Daoy (cell line): Measurements from ENCODE around the gene IQGAP2. TPM values are rescaled to one million over a fixed set of nuclear protein-coding genes. Genes with fewer than 3 reads are reported as not detected.

Source experiments
- DNase-seq: peaks from one replicate; pipeline ENCODE4 v3.0.0-alpha.2; 2015; ENCODE audit warnings: low read depth
- total RNA-seq: library from RNA; depleted of rRNA; stranded (reverse); fragments of >200 nt; shearing (Covaris generic); gene quantifications from 2 replicates; pipeline ENCODE4 v1.2.3, GENCODE V29; 2014

IQGAP2 gene
- total RNA-seq, 1 experiment from 2014 or later: 6.9 TPM

DNA sequence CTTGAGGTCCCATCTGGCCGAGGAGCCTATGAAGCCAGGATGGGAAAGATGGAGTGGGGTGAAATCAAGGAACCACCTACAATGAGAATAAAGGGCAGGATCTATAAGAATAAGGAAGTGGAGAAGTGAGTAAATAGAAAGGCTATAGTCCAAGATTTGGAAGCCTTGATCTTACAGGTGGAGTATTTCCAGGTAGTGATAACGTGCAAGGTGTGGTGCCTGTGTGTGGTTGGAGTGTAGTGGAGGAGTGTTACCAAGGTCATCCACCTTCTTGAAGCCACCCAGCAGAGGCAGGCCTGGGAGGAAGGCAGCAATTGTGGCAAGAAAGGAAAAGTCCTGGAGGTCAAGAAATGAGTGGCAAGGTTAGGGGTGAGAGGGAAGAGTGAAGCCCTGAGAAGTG, 72.9 kb downstream of the IQGAP2 start:
- DNase-seq: no peak

DNA sequence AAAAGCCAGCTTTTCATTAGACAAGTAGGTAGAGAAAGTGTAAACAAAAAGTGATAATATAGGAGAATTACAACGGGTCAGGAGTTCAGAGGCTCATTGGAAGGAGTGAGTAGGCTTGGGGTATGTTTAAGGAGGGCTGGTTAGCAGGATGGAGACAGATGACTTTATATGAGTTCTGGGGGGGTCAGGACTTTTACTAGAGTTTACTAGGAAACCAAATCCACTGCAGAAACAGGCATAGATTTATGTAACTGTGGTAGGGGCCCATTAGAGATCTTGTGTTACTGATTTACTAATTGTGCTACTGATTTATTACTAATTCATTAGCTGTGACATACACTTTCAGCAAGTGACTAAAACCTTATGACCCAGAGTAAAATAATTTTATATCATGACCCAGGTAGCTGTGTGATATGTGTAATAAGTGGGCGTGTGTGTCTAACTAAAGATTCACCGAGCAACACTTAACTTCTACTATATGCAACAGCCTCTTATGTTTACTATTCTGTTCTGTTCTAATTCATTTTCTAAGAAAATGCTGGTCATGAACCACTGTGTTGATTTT, 73.5 kb downstream of the IQGAP2 start:
- no peak for DNase-seq

DNA sequence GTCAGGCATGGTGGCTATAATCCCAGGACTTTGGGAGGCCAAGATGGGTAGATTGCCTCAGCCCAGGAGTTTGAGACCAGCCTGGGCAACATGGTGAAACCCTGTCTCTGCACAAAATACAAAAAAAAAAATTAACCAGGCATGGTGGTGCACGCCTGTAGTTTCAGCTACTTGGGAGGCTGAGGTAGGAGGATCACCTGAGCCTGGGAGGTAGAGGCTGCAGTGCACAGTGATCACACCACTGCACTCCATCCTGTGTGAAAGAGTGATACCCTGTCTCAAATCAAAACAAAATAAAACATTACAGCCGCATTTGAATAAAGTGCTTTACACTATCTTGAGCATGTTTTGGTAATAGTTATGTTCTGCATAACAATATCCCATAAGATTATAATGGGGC, 74.0 kb downstream of the IQGAP2 start:
- DNase-seq: no peak

DNA sequence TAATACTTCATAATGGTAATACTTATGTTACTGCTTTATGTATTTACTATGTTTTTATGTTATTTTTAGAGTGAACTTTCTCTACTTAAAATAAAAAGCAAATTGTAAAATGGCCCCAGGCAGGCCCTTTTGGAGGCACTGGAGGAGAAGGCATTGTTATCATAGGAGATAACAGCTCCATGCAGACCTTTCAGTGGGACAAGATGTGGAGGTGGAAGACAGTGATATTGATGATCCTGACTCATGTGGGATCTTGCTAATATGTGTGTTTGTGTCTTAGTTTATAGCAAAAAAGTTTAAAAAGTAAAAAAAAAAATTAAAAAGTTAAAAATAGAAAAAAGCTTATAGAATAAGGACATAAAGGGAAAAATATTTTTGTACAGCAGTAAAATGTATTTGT, 74.5 kb downstream of the IQGAP2 start:
- no peak for DNase-seq

DNA sequence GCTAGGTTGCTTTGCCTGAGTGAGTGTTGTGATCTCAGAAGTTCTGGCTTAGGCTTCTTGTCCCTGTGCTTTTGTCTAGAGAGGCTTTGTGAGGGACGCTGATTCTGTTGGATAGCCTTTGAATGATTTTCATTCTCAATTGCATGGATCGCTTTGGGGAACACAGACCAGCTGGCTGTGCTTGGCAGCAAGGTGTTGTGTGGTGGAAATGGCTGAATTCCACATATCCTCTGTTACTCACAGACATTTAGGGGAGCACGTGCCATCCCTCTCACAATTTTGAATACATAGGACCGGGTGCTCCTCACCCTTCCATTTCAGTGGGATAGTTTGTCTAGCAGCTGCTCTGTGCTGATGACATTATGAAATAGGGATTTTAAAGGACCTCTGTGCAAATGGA, 76.2 kb downstream of the IQGAP2 start:
- no peak for DNase-seq

DNA sequence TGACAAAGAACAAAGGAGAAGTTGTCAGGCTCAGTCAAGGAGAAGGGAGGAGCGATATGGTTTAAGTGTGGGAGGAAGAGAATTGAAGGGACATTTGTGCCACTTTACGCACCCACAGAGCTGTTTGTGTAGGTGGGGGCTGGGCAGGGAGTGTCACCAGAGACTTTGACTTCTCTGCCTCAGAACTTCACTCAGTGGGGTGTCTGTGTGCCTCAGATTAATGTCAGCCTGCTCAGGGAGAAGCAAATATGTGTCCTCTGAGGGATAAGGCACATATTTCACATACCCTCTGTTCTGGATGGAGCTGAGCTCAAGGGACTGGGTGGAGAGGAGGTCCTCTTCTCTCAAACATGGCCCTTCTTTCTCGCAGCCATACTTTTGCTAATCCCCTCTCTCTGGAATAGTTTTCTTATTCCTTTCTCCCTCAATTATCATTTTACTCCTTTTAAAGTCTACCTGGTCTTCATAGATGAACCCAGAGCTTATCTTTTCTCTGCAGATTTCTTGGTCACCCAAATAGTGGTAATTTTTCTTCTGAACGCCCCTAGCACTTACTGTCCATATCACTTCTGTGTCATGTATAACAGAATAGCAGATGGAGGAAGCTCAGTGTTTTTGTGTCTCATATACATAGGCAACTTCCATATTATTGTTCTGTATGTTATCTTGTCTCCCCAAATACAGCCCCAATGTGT, 77.0 kb downstream of the IQGAP2 start:
- DNase-seq: no peak

DNA sequence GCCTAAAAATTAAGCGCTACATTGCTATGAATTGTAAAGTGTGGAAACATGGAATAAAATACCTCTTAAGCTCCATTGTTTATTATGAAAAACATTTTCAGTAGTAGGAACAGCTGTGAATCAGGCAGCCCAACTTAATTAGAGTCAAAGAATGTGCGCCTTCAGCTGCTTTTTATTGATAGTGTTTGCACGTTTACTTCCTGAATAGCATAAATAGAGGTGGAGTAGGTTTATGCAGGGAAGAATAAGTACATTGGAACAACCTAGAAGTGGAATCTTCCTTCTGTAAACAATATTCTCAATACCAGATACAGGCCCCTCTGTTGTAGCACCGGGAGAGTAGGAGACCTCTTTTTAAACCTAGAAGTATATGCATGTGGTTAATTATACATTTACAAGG, 79.9 kb downstream of the IQGAP2 start:
- DNase-seq: no peak

DNA sequence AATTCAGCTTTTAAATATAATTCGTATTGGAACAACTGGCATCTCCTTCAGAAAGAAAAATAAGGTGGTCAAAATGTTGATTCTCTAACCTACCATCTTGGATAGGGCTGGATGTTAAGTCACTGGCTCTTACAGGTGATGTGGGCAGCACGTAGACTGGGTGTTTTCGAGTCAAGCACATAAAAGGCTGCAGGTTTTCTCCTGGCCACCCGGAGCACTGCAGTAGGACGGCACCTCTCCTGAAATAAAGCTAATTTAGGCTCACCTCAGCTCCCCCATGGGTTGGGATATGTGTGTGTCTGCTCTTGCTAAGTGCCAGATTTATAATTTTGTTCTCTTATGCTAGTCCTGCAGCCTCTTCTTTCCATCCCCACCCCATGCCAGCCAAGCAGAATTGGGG, 80.3 kb downstream of the IQGAP2 start:
- no peak for DNase-seq

DNA sequence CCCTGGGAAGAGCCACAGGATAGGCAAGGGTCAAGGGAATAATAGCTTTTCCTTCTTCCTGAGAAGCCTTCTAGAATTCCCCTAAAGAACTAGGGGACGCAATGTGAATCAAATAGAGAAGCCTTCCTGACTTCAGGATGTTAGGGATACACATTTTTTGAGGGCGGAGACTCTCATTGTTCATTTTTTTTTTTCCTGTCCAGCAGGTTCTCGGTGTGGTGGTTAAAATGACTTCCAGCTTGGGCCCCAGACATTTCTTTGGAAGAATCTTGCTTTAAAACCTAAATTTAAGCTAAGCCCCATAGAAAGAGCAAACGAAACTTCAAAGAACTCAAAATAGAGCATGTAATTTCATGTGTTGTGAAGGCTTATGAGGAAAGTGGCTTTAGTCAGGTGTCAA, 80.8 kb downstream of the IQGAP2 start:
- DNase-seq: no peak

DNA sequence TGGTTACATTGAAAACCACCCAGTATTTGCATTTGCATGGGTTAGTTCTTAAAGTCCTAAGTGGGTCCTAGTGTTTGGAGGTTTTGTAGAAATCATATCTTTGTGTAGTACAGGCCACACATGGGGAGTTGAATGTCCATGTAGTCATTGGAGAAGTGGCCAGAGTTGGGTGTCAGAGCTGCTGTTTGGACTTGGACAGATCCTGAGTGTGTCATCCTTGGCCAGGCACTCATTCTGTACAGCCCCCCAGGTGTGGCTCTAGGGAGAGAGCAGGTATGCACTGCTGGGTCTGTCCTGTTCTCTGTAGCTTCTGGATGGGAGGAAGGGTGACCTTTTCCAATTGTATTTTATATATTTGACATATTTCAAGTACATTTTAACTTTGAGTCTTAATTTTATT, 82.4 kb downstream of the IQGAP2 start:
- DNase-seq: no peak

DNA sequence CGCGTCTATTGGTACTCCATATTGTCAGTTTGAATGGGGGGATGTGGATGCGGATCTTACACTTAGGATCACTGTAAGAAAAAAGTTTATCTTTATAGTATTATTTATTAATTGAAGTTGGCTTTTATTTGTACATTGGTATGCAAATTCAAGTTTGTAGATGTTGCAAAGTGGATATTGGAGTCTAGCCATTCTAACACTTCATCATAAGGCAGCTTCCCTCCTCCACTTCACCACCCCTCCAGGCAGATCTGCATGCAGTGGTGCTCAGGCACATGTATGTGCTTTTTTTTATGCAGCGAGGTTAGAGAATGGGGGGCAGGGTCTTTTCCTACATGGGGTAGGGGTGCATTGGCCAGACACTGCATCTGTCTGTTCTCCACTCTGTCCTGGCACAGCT, 84.3 kb downstream of the IQGAP2 start:
- no peak for DNase-seq

DNA sequence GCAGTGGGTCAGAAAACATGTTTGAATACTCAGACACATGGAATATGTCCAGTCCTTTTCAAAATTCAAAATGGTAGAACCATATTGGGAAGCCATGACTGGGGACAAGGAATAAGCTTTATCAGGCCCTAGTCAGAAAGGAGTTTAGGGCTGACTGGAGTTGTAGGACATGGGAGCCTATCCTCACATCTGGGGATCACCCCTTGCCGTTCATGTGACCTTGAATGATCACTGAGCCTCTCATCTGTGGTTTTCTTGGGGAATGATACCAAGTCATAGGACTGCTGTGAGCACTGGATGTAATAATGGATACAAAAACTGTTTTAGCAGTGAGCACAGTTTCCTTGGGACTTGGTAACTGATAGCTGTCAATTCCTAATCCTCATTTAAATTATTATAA, 84.7 kb downstream of the IQGAP2 start:
- no peak for DNase-seq

DNA sequence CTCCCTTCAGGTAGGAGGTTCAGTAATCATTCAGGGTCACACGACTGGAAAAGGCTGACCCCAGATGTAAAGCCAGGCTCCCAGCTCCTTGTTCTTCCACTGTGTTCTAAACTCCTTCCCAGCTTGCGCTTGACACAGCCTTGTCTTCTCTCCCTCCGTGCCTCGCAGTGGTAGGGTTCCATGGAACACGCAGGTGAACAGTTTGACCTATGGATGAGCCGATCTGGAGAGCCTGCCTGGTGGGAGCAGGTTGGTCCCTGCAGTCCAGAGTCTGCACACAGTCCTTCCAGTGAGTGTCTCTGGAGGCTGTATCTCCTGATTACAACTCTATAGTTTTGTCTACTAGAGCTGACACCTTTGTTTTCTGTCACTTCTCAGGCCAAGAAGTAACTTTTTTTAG, 85.9 kb downstream of the IQGAP2 start:
- no peak for DNase-seq

DNA sequence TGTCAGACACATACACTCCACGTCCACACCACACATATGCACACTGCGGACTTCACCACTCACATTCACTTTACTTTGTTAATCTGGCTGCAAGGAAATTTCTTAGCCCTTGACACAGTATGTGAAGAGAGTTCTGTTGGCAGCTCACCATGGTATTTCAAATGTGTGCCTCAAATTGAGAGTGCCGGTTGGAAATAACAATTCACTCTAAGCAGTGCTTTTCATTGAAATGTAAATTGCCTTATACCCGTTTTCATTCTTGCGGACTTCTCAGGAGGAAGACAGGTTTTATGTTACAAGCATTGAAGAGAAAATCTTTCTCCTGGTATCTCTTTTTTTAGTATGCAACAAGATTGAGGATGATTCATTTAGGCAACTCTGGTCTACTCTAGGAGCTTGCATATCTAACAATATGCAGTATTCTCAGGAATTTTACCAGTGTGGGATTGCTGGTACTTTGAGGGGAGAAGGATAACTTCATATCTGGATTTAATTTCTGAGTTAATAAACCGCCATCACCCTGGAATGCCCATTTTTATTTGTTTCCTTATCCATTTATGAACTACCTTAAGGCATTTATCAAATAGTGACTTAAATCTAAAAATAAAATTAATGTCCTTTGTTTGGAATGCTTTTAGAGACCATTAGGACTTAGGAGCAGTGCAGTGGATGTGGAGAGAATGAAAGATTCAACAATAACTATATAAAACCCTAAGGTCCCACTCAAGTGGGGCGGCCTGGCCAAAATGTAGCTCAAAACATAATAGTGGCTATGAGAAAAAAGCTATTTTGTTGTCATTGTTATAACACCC, 87.0 kb downstream of the IQGAP2 start:
- no peak for DNase-seq

DNA sequence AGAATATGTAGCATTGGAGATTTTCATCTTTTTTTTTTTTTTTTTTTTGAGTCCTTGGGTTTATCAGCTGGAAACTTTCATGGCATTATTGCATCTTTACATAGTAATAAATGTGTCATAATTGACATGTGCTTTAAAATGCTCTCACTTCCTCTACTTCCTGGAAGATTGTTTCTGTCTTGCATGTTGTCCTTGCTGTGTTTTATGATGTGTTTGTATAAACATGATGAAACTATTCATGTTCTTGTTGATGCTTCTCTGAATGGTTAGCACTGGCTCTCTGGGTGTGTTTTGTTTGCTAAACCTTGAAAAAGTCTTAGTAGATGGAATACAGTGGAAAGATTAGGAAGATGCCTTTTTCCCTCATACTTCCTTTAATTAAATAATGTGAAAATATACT, 87.9 kb downstream of the IQGAP2 start:
- no peak for DNase-seq

DNA sequence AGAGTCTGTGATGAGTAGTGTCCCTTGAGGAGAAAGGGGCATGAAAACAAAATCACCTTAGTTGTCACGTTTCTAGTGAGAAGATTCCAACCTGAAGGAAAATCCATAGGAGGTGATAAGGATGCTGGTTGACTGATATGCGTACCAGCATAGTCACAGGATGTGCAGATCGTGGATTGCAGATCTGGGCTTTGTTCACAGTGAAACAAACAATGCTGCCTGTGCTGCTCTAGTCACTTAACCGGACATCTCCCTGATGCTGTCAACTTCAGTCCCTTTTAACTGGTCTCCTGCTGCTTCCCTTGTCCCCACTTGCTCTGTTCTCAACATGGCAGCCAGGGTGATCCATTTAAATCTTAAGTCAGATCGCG, 89.7 kb downstream of the IQGAP2 start:
- no peak for DNase-seq

DNA sequence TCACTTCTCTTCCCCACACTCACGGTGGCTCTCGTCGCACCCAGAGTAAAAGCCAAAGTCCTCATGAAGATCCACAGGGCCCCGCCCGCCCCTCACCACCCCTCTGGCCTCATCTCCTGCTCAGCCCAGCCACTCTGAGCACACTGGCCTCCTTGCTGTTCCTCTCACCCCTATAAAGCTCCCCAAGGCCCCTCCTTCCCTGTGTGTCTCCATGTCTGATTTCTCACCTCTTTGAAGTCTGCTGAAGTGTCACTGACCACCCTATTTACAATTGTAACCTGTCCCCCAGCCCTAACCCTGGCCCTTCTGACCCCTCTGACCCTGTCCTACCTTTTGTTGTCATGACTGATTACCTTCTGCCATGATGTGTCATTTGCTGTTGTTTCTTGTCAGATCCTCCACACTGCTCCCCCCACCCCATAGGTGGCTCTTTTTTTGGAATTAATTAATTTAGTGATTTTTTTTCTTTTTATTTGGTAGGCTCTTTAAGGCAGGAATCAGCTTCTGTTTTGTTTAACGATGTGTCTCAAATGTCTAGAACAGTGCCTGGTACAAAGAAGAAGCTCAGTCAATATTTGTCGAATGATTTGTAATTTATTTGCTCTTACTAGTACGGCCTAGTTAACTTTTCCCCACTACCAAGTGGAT, 90.2 kb downstream of the IQGAP2 start:
- no peak for DNase-seq

DNA sequence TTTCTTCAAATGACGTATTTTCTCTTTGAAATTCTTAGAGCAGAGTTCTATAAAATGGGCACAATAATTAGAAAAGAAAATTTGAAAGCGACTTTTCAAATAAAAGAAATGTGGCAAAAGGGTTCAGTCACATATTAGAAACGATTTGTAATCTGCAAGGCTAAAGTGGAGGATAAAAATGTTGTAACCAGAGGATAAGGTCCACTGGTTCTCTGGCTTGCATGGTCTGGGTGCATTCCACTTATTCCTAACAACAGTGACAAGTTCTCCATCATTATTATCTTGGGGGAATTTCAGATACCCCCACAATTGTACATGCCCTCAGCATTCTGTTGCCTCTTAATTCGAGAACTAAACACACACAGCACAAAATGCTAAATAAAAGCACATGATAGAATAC, 91.1 kb downstream of the IQGAP2 start:
- DNase-seq: no peak

DNA sequence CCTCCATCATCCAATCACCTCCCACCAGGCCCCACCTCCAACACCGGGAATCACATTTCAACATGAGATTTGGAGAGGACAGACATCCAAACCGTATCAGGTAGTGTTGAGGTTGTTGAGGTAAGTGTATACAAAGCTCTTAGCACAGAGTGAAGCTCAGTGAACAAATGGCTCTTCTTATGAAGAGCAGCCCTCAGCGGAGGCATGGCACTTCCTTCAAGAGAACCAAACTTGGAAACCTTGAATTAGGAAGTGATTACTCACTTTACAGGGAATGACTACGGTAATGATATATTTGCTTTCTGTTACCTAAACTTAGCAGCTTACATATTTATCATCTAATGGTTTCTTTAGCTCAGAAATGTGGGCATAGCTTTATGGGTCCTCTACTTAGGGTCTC, 92.8 kb downstream of the IQGAP2 start:
- no peak for DNase-seq

DNA sequence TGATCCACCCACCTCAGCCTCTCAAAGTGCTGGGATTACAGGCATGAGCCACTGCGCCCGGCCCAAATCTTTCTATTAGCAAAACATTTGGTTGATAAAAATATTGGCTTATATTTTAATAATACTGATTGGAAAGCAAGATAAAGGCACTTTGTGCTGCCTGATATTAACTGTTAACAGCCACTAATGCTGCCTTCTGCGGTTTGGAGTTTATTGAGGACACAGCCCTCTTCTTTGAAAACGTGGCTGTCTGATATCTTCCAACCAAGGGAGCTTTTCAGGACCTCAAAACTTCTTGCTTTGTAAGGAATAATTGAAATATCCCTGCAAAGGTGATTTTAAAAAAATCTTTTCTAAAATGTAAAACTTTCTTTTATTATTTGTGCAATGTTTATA, 94.0 kb downstream of the IQGAP2 start:
- no peak for DNase-seq

DNA sequence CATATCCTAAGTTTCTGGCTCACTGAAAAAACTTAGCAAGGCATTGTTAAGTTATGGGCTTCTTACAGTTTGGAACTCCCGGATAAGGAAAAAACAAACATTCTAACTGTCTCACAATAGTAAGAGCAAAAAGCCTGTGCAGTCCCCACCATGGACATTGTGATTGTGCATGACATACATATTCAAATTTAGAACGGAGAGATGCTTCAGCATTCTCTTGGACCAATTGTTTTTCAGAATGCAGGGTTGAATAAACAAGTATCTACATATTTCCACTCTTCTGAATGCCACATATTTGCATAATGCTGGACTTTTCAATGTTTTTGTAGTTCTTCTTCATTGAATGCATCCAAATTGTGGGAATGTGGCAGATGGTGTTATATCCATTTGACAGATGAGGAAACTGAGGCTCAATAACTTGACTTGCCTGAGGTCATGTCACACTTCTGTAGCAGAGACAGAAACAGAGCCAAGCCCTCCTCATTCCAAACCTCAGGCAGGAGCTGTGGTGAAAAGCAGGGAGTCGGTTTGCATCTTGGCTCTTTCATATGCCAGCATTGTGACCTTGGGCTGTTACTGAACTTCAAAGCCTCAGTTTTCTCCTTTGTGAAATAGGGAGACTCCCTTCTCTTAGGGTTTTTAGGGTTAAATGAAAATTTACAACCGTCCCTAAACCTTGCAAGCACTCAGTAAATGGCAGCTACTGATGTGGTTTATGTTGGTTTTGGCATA, 95.1 kb downstream of the IQGAP2 start:
- DNase-seq: no peak

DNA sequence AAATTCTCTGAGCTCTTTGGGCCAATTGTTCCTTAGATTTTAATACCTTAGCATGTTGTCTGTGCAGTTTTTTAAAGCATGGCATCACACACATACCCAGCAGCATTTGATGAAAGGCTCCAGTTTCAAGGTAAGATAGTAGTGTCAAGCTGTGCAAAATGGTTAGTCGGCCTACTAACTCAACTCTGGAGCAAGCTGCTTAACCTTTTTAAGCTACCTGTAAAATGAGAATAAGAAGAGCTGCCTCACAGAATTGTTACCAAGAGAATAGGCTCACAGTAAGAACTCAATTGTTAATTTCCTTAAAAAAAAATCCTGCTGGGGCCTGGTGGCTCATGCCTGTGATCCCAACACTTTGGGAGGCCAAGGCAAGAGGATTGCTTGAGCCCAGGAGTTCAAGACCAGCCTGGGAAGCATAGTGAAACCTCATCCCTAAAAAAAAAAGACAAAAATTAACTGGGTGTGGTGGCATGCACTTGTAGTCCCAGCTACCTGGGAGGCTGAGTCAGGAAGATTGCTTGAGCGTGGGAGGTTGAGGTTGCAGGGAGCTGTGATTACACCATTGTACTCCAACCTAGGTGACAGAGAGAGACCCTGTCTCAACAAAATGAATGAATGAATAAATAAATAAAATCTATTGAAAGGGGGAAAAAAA, 96.5 kb downstream of the IQGAP2 start:
- DNase-seq: no peak
